Renal cortex interstitium (tissue), 15 donors: Measurements from ENCODE around the gene ZMYM5. TPM values are rescaled to one million over a fixed set of nuclear protein-coding genes. Genes with fewer than 3 reads are reported as not detected.
A peak's percentile ranks its signal among the peaks of the same experiment; 100 is the strongest.
"Not testable (repeated sequence)": the region's sequence is repeated elsewhere in the genome, so short reads cannot be mapped to it uniquely, and the experiment has no call there.

Experiments used
- DNase-seq, 11 donors: peaks; one replicate each; pipeline ENCODE4 v3.0.0-alpha.2; 2013; ENCODE audit warnings: low read depth in 9 of 11, low spot score in 4 of 11; ENCODE audit errors: extremely low read depth in 1 of 11
- long read RNA-seq, 16 experiments: transcript quantifications; one replicate each; lab custom pipeline, GENCODE V29; 2026
- polyA plus RNA-seq, 3 donors: library from polyadenylated mRNA; unstranded; fragments of 120-200 nt; gene quantifications; one replicate each; pipeline ENCODE4 v1.2.1, GENCODE V29; 2013; ENCODE audit not compliant: insufficient read length in 3 of 3

The ZMYM5 gene
- 10 to 100 TPM; 18.2 to 26.5 (median 25.0) TPM for polyA plus RNA-seq
- long read RNA-seq, donor 1, partial matches to known transcripts = 5 of 5 reads
- long read RNA-seq, donor 1, other reads (novel, unspliced or antisense) = 0 of 5 reads
- long read RNA-seq, donor 2, partial matches to known transcripts = 37 of 37 reads
- long read RNA-seq, donor 2, other reads (novel, unspliced or antisense) = 0 of 37 reads
- long read RNA-seq, donor 3, partial matches to known transcripts = 45 of 47 reads
- long read RNA-seq, donor 3, other reads (novel, unspliced or antisense) = 0 of 47 reads
- long read RNA-seq, donor 4, partial matches to known transcripts = 36 of 38 reads
- long read RNA-seq, donor 4, other reads (novel, unspliced or antisense) = 0 of 38 reads
- long read RNA-seq, donor 5 = 0 reads
- long read RNA-seq, donor 6, partial matches to known transcripts = 10 of 10 reads
- long read RNA-seq, donor 6, other reads (novel, unspliced or antisense) = 0 of 10 reads
- long read RNA-seq, donor 7, partial matches to known transcripts = 145 of 146 reads
- long read RNA-seq, donor 7, other reads (novel, unspliced or antisense) = 0 of 146 reads
- long read RNA-seq, donor 8, partial matches to known transcripts = 126 of 130 reads
- long read RNA-seq, donor 8, other reads (novel, unspliced or antisense) = 0 of 130 reads
- long read RNA-seq, donor 9, partial matches to known transcripts = 6 of 8 reads
- long read RNA-seq, donor 9, other reads (novel, unspliced or antisense) = 0 of 8 reads
- long read RNA-seq, donor 10, partial matches to known transcripts = 19 of 21 reads
- long read RNA-seq, donor 10, other reads (novel, unspliced or antisense) = 0 of 21 reads
- long read RNA-seq, donor 11, partial matches to known transcripts = 5 of 8 reads
- long read RNA-seq, donor 11, other reads (novel, unspliced or antisense) = 0 of 8 reads
- long read RNA-seq, donor 12, partial matches to known transcripts = 37 of 38 reads
- long read RNA-seq, donor 12, other reads (novel, unspliced or antisense) = 0 of 38 reads
- long read RNA-seq, donor 13 = 0 reads
- long read RNA-seq, donor 14, partial matches to known transcripts = 7 of 7 reads
- long read RNA-seq, donor 14, other reads (novel, unspliced or antisense) = 0 of 7 reads
- long read RNA-seq, donor 15, partial matches to known transcripts = 0 of 2 reads
- long read RNA-seq, donor 15, other reads (novel, unspliced or antisense) = 0 of 2 reads
- long read RNA-seq, donor 16, transcript ZMYM5-201 (8 exons, 3,268 nt) = major isoform, 6 of 49 reads
- long read RNA-seq, donor 16, partial matches to known transcripts = 42 of 49 reads
- long read RNA-seq, donor 16, other reads (novel, unspliced or antisense) = 0 of 49 reads

- DNase-seq = peak; percentile 92 to 100 (median 98)
Observed at GRCh38 chr13:19863323-19864023, at the start of gene ZMYM5. Gene ZMYM5, minus strand, starts transcription at chr13:19863649. Its CDS starts 11,469 bp downstream, at chr13:19852180.

GRCh38 chr13:19910336-19911072 lies 47.1 kb upstream of the ZMYM5 start:
- DNase-seq = no peak

GRCh38 chr13:19908350-19908986 lies 45.0 kb upstream of the ZMYM5 start:
- DNase-seq = no peak

GRCh38 chr13:19905487-19906195 lies 42.2 kb upstream of the ZMYM5 start:
- not testable (repeated sequence) for DNase-seq

GRCh38 chr13:19890030-19890429 lies 26.6 kb upstream of the ZMYM5 start:
- DNase-seq = peak in 3 of 11 donors; percentile 2 to 17 (median 9)

GRCh38 chr13:19888799-19889198 lies 25.4 kb upstream of the ZMYM5 start:
- no peak for DNase-seq

GRCh38 chr13:19882231-19882630 lies 18.8 kb upstream of the ZMYM5 start:
- DNase-seq = no peak

GRCh38 chr13:19881641-19882040 lies 18.2 kb upstream of the ZMYM5 start:
- no peak for DNase-seq

GRCh38 chr13:19864746-19865309 lies 1.4 kb upstream of the ZMYM5 start:
- peak in 10 of 11 donors; percentile 59 to 85 (median 74) for DNase-seq

GRCh38 chr13:19864024-19864745 lies 736 bp upstream of the ZMYM5 start:
- DNase-seq = peak in 10 of 11 donors; percentile 48 to 85 (median 76)

GRCh38 chr13:19862481-19863313 lies 752 bp downstream of the ZMYM5 start:
- DNase-seq = peak in 6 of 11 donors; percentile 19 to 54 (median 33)

- no peak for DNase-seq
Observed at GRCh38 chr13:19861762-19862161, 1.7 kb downstream of the ZMYM5 start.

GRCh38 chr13:19860884-19861655 lies 2.4 kb downstream of the ZMYM5 start:
- peak in 1 of 11 donors; percentile 2 for DNase-seq

- not testable (repeated sequence) for DNase-seq
Observed at GRCh38 chr13:19857637-19858036, 5.8 kb downstream of the ZMYM5 start.
